ENCODE measurements around the gene OPA3.

Gene OPA3

DNA sequence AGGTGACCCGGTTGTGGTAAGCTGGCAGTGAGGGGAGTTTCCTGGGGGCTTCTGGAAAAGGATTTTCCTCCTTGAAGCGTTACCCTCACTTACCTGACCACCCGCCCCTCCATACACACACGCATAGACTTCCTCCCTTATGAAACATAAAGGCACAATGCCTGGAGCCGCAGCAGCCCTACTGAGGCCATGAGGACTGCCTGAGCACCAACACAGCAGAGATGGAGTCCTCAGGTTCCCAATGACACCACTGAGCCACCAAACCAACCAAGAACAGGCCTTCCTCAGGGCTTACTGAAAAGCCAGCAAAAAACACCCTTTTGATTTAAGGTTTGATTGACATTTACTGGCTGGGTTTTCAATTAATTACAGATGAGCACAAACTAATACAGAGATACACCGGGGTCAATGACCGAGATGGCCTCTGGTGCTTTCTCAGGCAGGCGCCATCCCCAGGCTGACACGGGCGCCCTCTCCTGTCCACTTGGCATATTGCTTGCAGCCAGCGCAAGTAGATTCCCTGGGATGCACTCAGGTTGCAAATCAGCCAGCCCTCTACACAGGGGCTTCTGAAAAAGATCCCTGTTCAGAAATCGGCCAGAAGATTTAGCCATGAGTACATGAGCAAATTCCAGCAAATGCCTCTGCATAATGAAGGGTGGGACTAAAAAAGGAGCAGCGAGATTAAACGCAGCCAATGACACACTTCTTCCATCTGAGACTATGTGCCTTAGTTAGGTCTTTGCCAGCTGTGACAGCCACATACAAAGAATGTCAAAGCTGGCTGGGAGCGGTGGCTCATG, 14.8 kb downstream of the OPA3 start:
- Histone ChIP-seq H2AFZ (ENCODE audit: low read depth, low read length) (no peak overlapping the region), H3K27me3 (ENCODE audit: insufficient read depth, low read length) (no peaks in the 10 kb centered on the region), H3K4me1 (ENCODE audit: insufficient read depth, low read length) (no peaks in the 10 kb centered on the region), H3K36me3 (ENCODE audit: insufficient read depth, low read length) (no peaks in the 10 kb centered on the region), H3K4me3 (ENCODE audit: low read length) (no peak overlapping the region), H3K9me3 (ENCODE audit: low read length) (peaks cover 3% of the 10 kb centered on the region)

DNA sequence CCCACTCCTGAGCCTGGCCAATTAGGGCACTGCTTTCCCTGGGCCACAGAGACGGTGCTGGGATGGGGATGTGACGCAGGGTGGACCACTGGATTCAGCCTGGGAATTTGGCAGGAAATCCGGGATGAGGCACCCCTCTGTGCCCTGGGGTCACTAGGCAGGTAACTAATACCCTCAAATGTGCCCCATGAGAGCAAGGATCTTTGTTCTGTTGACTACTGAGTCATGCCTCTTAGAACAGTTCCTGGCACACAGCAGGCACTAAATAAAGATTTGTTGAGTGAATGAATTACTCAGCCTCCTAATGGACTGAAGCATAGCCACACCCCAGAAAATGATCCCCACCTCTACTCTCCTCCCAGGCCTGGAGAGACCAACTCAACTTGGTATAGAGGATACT, 15.9 kb downstream of the OPA3 start:
- Histone ChIP-seq H3K27me3 (ENCODE audit: insufficient read depth, low read length) (no peaks in the 10 kb centered on the region), H3K36me3 (ENCODE audit: insufficient read depth, low read length) (no peaks in the 10 kb centered on the region), H3K4me3 (ENCODE audit: low read length) (no peak overlapping the region), H3K4me1 (ENCODE audit: insufficient read depth, low read length) (no peaks in the 10 kb centered on the region), H3K9me3 (ENCODE audit: low read length) (peaks cover 3% of the 10 kb centered on the region), H2AFZ (ENCODE audit: low read depth, low read length) (no peak overlapping the region)

DNA sequence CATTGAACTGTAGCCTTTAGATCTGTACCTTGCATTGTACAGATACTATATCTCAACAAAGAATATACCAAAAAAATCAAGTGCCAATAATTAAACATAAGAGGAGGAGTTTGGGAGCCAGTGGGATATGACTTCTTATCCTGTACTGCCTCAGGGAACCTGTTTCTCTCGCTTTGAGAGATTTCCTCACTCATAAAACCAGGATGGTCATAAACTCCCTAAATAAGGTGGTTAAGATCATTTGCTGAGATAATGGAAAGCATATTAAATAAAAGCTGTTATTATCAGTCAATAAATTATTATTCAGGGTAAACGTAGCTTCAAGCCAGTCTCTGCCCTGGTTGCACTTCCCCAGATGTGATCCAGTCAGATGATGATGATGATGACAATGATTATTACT, 17.0 kb downstream of the OPA3 start:
- no peaks in the 10 kb centered on the region for H3K9me3 ChIP-seq (ENCODE audit: low read length)
- no peaks in the 10 kb centered on the region for H3K36me3 ChIP-seq (ENCODE audit: insufficient read depth, low read length)
- H3K4me3 ChIP-seq (ENCODE audit: low read length): no peak overlapping the region
- no peak overlapping the region for H2AFZ ChIP-seq (ENCODE audit: low read depth, low read length)
- no peaks in the 10 kb centered on the region for H3K4me1 ChIP-seq (ENCODE audit: insufficient read depth, low read length)
- H3K27me3 ChIP-seq (ENCODE audit: insufficient read depth, low read length): no peaks in the 10 kb centered on the region

DNA sequence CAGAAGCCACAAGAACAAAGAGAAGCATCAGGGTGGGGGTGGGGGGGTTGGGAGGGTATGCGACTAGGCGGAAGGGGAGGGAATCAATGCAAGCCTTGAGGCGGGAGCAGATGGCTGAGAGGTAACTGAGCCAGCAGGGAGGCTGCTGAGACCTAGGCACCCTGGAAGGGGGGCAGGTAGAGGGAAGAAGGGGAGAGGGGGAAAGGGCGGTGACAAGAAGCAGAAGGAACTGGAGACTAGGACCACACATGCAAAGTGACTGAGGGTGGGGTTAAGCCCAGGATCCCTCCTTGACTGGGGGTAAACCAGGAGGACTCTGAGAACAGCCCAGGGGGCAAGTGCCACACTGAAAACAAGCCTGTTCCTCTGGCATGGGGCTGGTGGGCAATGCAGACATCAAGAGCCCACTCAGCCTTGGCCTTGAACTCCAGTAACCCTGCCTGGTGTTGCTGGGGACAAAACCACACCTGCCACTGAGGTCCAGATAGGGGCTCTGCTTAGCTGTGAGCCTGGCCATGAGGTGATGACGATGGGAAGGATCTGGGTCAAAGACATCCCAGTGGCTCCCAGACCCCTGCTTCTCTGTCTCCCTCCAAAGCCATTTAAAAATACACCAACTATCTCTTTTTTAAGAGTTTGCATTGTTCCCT, 20.3 kb downstream of the OPA3 start:
- H3K27me3 ChIP-seq (ENCODE audit: insufficient read depth, low read length): no peaks in the 10 kb centered on the region
- no peak overlapping the region for H2AFZ ChIP-seq (ENCODE audit: low read depth, low read length)
- H3K4me3 ChIP-seq (ENCODE audit: low read length): no peak overlapping the region
- no peaks in the 10 kb centered on the region for H3K4me1 ChIP-seq (ENCODE audit: insufficient read depth, low read length)
- no peaks in the 10 kb centered on the region for H3K9me3 ChIP-seq (ENCODE audit: low read length)
- no peaks in the 10 kb centered on the region for H3K36me3 ChIP-seq (ENCODE audit: insufficient read depth, low read length)

DNA sequence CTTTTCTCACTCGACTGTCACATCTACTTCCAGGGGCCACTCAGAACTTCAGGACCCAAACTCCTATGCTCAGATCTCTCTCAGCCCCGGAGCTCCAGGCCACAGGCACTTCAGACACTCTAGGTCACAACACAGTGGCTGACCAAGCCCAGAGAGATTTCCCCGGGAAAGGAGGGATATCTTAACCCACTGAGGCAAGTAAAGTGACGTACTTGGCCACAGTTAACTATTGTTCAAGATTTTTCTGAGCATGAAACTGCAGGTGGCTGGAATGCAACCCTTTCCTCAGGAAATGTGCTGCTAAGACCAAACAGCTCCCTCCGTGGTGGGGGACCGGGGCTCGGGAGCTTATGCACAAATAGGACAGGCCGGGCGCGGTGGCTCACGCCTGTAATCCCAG, 23.9 kb downstream of the OPA3 start:
- Histone ChIP-seq H3K36me3 (ENCODE audit: insufficient read depth, low read length) (no peaks in the 10 kb centered on the region), H3K9me3 (ENCODE audit: low read length) (no peaks in the 10 kb centered on the region), H3K27me3 (ENCODE audit: insufficient read depth, low read length) (no peaks in the 10 kb centered on the region)

DNA sequence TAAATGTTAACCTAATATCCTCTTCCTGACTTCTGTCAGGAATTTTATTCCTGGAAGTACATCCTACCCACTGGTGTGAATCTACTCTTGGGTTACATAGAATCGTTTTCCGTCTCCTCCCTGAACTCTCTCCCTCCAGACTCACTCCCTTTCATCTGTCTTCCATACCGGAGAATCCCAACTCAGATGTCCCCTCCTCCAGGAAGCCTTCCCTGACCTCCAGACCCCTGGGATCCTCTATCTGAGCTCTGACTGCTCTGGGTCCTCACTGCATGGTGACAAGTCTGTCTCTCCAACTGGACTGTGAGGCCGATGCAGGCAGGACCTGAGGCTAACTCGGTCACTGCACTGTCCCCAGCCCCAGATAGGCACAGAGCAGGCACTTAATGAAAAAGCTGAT, 24.6 kb downstream of the OPA3 start:
- no peaks in the 10 kb centered on the region for H3K9me3 ChIP-seq (ENCODE audit: low read length)
- no peaks in the 10 kb centered on the region for H3K36me3 ChIP-seq (ENCODE audit: insufficient read depth, low read length)
- no peaks in the 10 kb centered on the region for H3K27me3 ChIP-seq (ENCODE audit: insufficient read depth, low read length)
- H2AFZ ChIP-seq (ENCODE audit: low read depth, low read length): no peak overlapping the region
- no peak overlapping the region for H3K4me3 ChIP-seq (ENCODE audit: low read length)
- H3K4me1 ChIP-seq (ENCODE audit: insufficient read depth, low read length): no peaks in the 10 kb centered on the region

More for the DNA sequence above, 23.9 kb downstream of the OPA3 start:
- H3K4me3 ChIP-seq (ENCODE audit: low read length): no peak overlapping the region
- no peak overlapping the region for H2AFZ ChIP-seq (ENCODE audit: low read depth, low read length)
- H3K4me1 ChIP-seq (ENCODE audit: insufficient read depth, low read length): no peaks in the 10 kb centered on the region

DNA sequence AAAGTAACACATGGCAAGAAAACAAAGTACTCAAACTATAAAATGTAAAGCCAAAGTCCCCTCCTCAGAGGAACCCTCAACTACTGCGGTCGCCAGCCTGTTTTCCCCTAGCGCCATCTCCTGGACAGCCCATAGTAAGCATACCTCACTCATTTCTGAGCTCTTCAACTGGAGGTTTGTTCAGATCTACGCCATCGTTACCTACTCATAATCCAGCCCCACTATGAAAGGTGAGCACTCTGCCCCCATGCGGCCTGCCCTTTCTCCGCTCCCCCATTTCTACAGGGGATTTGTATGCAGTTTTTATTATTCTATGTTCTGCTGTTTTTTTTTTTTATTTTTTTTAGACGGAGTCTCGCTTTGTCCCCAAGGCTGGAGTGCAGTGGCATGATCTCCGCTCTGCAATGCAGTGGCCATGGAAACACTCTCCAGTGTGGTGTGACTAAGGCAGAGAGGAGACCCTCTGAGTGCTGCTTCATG, 26.2 kb downstream of the OPA3 start:
- no peak overlapping the region for H3K4me3 ChIP-seq (ENCODE audit: low read length)
- no peaks in the 10 kb centered on the region for H3K27me3 ChIP-seq (ENCODE audit: insufficient read depth, low read length)
- H3K9me3 ChIP-seq (ENCODE audit: low read length): no peaks in the 10 kb centered on the region

DNA sequence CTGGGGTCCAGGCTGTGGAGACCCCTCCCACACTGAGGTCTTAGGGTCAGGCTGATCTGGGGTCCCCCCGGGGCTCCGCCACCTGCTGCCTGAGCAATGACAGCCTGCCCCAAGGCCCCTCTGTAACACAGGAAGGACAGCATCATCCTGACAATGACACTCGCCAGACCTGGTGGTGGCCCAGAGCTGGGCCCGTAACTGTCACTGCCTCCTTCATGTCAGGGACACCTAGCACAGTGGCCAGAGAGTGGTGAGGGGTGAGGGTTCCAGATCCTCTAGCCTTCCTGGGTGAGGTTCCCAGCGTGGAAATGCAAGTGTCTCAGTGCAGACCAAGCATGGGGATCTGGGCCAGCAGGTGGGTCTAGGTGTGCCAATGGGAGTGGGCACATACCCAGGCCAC, 27.8 kb downstream of the OPA3 start:
- Histone ChIP-seq H2AFZ (ENCODE audit: low read depth, low read length) (no peak overlapping the region), H3K27me3 (ENCODE audit: insufficient read depth, low read length) (no peaks in the 10 kb centered on the region), H3K9me3 (ENCODE audit: low read length) (no peaks in the 10 kb centered on the region), H3K4me3 (ENCODE audit: low read length) (no peak overlapping the region), H3K4me1 (ENCODE audit: insufficient read depth, low read length) (no peaks in the 10 kb centered on the region), H3K36me3 (ENCODE audit: insufficient read depth, low read length) (no peaks in the 10 kb centered on the region)

More for the DNA sequence above, 26.2 kb downstream of the OPA3 start:
- Histone ChIP-seq H3K4me1 (ENCODE audit: insufficient read depth, low read length) (no peaks in the 10 kb centered on the region), H2AFZ (ENCODE audit: low read depth, low read length) (no peak overlapping the region), H3K36me3 (ENCODE audit: insufficient read depth, low read length) (no peaks in the 10 kb centered on the region)

DNA sequence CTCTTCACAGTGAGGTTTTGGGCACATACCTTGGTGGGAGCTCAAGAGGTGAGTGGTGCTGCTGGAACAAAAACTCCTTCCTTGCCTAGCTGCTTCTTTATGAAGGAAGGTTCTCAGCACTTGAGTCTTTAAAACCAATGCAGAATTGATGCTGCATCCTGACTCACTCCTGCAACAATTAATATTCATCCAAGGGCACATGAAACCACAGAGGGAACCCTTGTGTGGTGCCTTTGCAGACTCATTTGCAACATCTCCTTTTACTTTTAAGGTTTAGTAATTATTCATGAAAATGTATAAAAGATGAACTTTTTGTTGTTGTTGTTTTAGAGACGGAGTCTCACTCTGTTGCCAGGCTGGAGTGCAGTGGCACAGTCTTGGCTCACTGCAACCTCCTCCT, 30.1 kb downstream of the OPA3 start:
- H3K9me3 ChIP-seq (ENCODE audit: low read length): no peaks in the 10 kb centered on the region
- no peaks in the 10 kb centered on the region for H3K27me3 ChIP-seq (ENCODE audit: insufficient read depth, low read length)
- no peak overlapping the region for H2AFZ ChIP-seq (ENCODE audit: low read depth, low read length)
- no peaks in the 10 kb centered on the region for H3K4me1 ChIP-seq (ENCODE audit: insufficient read depth, low read length)
- H3K36me3 ChIP-seq (ENCODE audit: insufficient read depth, low read length): no peaks in the 10 kb centered on the region
- H3K4me3 ChIP-seq (ENCODE audit: low read length): no peak overlapping the region

DNA sequence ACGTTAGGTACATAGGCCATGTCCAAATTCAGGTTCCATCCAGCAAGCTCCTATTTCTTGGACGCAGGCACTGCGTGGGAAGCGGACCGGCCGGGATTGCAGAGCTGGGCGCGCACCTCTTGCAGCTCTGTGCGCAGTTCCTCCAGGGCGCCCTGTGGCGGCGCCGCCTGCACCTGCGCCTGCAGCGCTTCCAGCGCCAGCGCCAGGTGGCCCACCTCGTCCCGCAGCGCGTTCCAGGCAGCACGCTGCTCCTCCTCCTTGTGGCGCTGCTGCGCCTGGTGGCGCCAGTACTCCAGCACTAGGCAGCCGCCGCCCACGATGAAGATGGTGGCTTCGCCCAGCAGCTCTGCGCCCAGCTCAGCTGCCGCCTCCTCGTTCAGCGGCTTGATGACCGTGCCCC, 31.1 kb downstream of the OPA3 start:
- Histone ChIP-seq H3K4me1 (ENCODE audit: insufficient read depth, low read length) (no peaks in the 10 kb centered on the region), H3K36me3 (ENCODE audit: insufficient read depth, low read length) (no peaks in the 10 kb centered on the region), H2AFZ (ENCODE audit: low read depth, low read length) (no peak overlapping the region), H3K4me3 (ENCODE audit: low read length) (no peak overlapping the region), H3K27me3 (ENCODE audit: insufficient read depth, low read length) (no peaks in the 10 kb centered on the region), H3K9me3 (ENCODE audit: low read length) (no peaks in the 10 kb centered on the region)

DNA sequence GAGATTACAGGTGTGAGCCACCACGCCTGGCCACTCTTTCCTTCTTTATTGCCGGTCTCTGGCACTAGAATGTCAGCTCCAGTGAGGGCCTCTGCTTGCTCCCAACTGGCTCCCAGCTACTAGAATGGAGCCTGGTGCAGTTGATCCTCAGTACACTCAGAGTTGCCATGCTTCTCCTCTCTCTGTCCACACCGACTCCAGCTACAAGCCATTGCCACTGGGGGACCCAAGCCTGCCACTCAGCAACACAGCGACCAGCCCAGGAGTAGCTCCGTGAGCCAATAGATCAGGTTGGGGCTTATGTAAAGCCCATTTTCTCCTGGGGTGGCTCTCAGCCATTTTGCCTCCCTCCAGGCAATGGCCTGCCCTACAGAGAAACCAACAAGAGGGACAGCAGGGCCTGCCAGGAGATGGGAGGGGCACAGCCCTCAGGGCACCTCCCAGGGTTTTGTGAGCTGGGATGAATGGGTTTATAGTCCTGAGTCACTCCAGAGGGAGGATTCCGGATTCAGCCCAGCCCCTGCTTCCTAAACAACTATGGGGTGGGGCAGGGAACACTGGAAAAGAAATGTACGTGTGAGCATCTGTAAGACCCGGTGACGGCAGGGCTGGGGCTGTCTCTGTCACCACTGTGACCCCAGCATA, 36.5 kb downstream of the OPA3 start:
- Histone ChIP-seq H3K9me3 (ENCODE audit: low read length) (no peaks in the 10 kb centered on the region), H3K27me3 (ENCODE audit: insufficient read depth, low read length) (no peaks in the 10 kb centered on the region), H3K4me3 (ENCODE audit: low read length) (no peak overlapping the region), H3K4me1 (ENCODE audit: insufficient read depth, low read length) (no peaks in the 10 kb centered on the region), H2AFZ (ENCODE audit: low read depth, low read length) (no peak overlapping the region), H3K36me3 (ENCODE audit: insufficient read depth, low read length) (no peaks in the 10 kb centered on the region)

DNA sequence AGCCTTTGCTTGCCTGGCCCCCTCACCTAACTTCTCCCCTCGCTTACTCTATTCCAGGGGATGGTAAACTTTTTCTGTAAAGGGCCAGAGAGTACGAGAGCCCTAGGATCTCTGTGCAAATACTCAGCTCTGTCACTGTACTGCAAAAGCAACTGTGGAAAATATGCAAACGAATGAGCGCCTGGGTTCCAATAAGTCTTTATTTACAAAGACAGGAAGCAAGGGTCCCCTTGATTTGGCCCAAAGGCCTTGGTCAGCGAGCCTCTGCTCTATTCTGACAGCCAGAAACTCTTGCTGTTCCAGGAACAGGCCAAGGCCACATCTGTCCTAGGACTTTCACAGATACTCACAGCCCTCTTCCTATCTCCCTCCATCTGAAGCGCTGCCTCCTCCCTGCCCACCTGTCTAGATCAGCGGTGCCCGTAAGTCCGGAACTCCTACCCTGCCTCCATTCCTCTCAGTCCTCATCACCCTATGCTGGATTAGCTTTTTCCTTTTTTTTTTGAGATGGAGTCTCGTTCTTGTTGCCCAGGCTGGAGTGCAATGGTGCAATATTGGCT, 37.3 kb downstream of the OPA3 start:
- no peak overlapping the region for H3K4me3 ChIP-seq (ENCODE audit: low read length)
- no peak overlapping the region for H2AFZ ChIP-seq (ENCODE audit: low read depth, low read length)
- H3K27me3 ChIP-seq (ENCODE audit: insufficient read depth, low read length): no peaks in the 10 kb centered on the region
- no peaks in the 10 kb centered on the region for H3K36me3 ChIP-seq (ENCODE audit: insufficient read depth, low read length)
- no peaks in the 10 kb centered on the region for H3K4me1 ChIP-seq (ENCODE audit: insufficient read depth, low read length)
- H3K9me3 ChIP-seq (ENCODE audit: low read length): no peaks in the 10 kb centered on the region

DNA sequence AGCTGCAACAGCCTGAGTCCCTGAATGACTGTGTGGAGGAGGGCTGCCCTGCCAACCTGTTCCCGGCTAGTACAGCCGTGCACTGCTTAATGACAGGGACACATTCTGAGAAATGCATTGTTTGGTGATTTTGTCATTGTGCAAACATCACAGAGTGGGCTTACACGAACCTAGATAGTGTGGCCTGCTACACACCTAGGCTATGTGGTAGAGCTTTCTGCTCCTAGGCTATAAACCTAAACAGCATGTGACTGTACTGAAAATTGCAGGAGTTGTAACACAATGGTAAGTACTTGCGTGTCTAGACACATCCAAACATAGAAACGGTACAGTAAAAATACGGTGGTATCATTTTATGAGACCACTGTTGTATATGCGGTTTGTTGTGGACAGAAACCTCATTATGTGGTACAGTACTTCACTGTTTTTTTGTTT, 42.4 kb downstream of the OPA3 start:
- Histone ChIP-seq H3K27me3 (ENCODE audit: insufficient read depth, low read length) (no peaks in the 10 kb centered on the region), H3K4me3 (ENCODE audit: low read length) (no peak overlapping the region), H3K36me3 (ENCODE audit: insufficient read depth, low read length) (no peaks in the 10 kb centered on the region), H2AFZ (ENCODE audit: low read depth, low read length) (no peak overlapping the region), H3K4me1 (ENCODE audit: insufficient read depth, low read length) (no peaks in the 10 kb centered on the region), H3K9me3 (ENCODE audit: low read length) (no peaks in the 10 kb centered on the region)
